ENCODE results near the gene CPT1B.

DNA sequence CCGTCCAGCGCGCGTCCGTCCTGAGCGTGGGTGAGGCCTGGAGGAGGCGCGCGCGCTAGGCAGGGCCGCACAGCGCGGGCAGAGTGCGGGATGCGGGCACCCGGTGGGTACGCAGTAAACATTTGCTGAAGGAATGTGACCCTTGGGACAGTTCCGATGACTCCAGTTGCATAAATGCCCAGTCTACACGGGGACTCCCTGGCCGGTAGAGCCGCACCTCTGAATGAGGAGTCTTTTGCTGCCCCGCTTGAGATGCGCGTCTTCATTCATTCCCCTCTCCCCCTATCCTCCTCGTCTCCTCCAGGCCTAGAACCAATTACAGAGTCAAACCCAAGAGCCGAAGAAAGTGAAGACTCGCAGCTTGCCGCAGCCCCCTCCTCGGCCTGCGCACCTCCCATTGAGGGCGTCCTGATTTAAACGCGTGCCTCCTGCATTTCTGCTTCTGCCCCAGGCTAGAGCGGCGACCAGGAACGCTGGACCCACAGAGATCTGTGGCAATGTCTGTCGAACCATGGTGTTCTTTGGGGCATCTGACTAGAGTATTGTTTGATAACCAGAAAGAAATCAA lies 5.2 kb upstream of the CPT1B start:
- peak; percentile 5 for TF ChIP-seq POLR2A (IDR thresholded peaks at IDR 0.05; ENCODE audit: low read length)
- no peak for TF ChIP-seq GATA1 (IDR thresholded peaks at IDR 0.05; ENCODE audit: low read depth, low read length)
